Loucy (cell line): ENCODE data around the gene RNF43.

ENCODE experiments used
- EZH2phosphoT487 ChIP-seq: fragments of 200-600 bp; IDR thresholded peaks from 2 replicates; pipeline ENCODE4 v1.6.1; 2018; ENCODE audit warnings: antibody characterized with exemption, mild to moderate bottlenecking, moderate library complexity, borderline replicate concordance
- TF ChIP-seq, protein P1 (sequence below): fragments of 200-600 bp; sonication (generic); conservative IDR thresholded peaks from 2 replicates; pipeline ENCODE4 v1.5.1; 2014; ENCODE audit warnings: mild to moderate bottlenecking, antibody characterized with exemption, low read length

DNA sequence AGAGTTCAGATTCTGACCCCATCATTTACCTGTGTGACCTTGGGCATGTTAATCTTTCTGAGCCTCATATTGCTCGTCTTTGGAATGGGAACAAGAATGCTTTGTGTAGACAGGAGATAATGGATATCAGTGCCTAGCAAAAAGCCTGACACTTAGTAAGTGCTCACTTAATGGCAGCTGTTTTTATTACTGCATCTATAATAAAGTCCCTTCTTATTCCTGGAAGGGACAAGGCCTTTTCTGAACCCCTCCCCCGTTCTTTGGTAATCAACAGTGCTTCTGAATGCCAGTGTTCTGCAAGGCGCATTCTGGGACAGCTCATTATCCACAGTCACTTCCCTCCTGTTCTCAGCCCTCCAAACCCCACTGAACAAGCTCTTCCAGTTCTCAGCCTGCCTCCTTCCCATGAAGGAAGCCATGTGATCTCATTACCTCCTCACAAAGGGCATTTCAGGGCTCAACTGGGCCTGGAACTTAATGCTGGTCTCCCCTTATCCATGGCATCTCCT lies 40.2 kb downstream of the RNF43 start:
- TF ChIP-seq, protein P1, sequence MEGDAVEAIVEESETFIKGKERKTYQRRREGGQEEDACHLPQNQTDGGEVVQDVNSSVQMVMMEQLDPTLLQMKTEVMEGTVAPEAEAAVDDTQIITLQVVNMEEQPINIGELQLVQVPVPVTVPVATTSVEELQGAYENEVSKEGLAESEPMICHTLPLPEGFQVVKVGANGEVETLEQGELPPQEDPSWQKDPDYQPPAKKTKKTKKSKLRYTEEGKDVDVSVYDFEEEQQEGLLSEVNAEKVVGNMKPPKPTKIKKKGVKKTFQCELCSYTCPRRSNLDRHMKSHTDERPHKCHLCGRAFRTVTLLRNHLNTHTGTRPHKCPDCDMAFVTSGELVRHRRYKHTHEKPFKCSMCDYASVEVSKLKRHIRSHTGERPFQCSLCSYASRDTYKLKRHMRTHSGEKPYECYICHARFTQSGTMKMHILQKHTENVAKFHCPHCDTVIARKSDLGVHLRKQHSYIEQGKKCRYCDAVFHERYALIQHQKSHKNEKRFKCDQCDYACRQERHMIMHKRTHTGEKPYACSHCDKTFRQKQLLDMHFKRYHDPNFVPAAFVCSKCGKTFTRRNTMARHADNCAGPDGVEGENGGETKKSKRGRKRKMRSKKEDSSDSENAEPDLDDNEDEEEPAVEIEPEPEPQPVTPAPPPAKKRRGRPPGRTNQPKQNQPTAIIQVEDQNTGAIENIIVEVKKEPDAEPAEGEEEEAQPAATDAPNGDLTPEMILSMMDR, result no peak
- TF ChIP-seq EZH2phosphoT487, result no peak
